GM19452 (cell line): ENCODE results near the gene F10.
"Not testable (repeated sequence)": the region's sequence is repeated elsewhere in the genome, so short reads cannot be mapped to it uniquely, and the experiment has no call there.

ENCODE experiments used
- ATAC-seq: cut with Tn5 transposase; IDR thresholded peaks from one replicate; pipeline ENCODE4 v1.9.1; 2021; ENCODE audit not compliant: unreplicated experiment

The F10 gene

DNA sequence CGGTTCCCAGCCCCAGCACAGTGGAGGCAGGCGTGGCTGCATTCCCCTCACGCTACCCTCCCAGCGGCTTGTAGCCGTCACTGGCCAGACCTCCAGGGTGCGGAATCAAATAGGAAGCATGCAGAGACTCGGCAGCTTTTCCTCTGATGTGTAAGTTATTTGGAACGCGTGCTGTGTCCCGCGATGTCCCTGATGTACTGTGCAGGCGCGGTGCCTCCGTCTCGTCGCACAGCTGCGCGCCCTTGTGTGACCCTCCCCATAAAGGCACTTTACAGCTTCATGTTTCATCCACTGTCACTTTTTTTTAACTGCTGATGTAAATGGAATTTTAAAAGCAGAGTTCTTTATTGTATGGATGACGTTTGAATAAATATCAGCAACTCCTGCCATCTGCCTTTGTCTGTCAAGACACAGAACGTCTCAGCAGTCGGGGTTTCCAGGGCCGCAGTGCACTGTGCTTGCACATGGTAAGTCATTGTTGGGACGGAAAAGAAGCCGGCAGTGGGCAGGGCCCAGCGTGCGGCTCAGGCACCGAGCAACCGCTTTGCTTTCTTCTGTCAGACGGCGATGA, 24.4 kb upstream of the F10 start:
- no peak for ATAC-seq

GRCh38 chr13:113099142-113099541, 23.5 kb upstream of the F10 start:
- ATAC-seq: no peak

GRCh38 chr13:113102302-113102701, 20.3 kb upstream of the F10 start:
- ATAC-seq: not testable (repeated sequence)

- ATAC-seq: no peak
Observed at GRCh38 chr13:113102727-113103126, 19.9 kb upstream of the F10 start.

GRCh38 chr13:113103646-113104045, 19.0 kb upstream of the F10 start:
- no peak for ATAC-seq

- ATAC-seq: no peak
Observed at GRCh38 chr13:113105032-113105920, 17.3 kb upstream of the F10 start, which contains the start of gene F7. F7 (plus strand) TSS chr13:113105791; CDS start chr13:113105842, 51 bp downstream.

GRCh38 chr13:113105921-113106452, 16.6 kb upstream of the F10 start:
- ATAC-seq: no peak

DNA sequence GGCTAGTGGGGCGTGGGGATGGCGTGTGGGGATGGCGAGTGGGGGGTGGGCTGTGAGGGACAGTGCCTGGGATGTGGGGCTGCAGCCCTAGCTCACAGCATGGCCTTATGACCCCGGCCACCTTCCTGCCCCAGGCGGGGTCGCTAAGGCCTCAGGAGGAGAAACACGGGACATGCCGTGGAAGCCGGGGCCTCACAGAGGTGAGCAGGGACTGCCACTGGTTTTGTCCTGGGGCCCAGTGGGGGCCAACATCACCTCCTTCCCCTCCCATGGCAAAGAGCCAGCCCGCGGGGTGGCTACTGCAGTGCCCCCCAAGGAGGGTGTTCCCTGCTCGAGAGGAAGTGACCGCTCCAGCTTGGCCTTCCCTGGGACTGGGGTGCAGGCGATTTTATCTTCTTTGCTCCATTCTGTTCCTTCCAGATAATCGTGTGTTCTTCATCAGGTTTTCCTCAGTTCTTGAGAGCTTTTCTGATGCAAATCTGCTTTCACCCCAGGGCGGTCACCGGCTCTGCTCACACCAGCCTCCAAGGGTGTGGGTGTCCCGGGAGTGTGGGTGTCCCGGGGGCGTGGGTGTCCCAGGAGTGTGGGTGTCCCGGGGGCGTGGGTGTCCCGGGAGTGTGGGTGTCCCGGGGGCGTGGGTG, 15.8 kb upstream of the F10 start:
- no peak for ATAC-seq

DNA sequence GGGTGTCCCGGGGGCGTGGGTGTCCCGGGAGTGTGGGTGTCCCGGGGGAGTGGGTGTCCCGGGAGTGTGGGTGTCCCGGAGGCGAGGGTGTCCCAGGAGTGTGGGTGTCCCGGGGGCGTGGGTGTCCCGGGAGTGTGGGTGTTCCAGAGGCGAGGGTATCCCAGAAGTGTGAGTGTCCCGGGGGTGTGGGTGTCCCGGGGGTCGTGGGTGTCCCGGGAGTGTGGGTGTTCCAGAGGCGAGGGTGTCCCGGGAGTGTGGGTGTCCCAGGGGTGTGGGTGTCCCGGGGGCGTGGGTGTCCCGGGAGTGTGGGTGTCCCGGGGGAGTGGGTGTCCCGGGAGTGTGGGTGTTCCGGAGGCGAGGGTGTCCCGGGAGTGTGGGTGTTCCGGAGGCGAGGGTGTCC, 14.1 kb upstream of the F10 start:
- ATAC-seq: not testable (repeated sequence)

- ATAC-seq: no peak
Observed at GRCh38 chr13:113109151-113110047, 13.2 kb upstream of the F10 start.

DNA sequence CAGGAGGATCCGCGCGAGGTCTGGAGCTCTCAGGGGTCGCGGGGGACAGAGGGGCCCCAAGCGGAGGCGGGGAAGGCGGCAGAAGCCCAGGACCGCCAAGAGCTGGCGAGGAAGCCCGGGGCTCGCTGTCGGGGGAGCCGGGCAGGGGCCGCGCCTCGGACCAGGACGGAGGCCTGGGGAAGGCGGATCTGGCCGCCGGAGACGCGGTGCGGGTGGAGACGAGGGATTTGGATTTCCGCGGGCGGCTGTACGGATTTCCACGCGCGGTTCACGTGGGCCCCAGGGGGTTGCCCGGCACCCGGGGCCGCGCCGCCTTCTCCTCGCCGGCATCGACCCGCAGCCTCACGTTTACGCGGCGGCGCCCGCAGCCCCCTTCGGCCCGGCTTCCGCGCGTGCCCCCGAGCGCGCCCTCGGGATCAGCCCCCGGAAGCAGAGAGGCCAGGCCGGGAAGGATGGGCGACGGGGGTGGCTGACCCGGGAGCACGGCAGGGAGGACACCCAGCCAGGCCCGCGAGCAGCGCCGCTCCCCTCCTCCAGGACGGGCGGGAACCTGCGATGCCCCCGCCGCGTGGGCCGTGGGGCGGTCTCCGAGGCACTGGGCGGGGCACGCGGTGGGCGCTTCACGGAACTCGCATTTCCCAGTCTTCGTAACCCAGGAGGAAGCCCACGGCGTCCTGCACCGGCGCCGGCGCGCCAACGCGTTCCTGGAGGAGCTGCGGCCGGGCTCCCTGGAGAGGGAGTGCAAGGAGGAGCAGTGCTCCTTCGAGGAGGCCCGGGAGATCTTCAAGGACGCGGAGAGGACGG, 12.3 kb upstream of the F10 start:
- ATAC-seq: no peak

DNA sequence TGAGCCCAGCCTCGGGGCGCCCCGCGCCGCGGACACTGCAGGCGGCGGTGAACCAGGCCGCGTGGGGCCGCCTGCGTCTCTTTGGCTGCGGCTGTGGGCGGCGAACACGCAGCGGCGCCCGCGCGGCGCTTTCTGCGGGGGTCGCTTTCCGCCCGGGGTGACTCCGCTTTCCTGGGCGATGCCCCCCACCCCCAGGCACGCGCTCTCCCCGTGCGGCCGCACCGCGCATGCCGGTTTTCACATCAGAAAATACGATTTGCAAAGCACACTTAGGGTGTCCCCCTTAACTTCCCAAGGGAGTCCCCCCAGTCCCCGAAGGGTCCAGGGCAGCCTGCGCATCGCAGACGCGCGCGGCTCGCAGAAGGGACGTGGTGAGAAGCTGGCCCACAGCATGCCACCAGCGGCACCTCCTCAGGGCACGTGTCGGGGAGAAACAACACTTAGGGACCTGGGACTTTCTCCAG, 11.7 kb upstream of the F10 start:
- no peak for ATAC-seq

GRCh38 chr13:113111821-113112220, 10.8 kb upstream of the F10 start:
- ATAC-seq: not testable (repeated sequence)

GRCh38 chr13:113112475-113112874, 10.1 kb upstream of the F10 start:
- not testable (repeated sequence) for ATAC-seq

DNA sequence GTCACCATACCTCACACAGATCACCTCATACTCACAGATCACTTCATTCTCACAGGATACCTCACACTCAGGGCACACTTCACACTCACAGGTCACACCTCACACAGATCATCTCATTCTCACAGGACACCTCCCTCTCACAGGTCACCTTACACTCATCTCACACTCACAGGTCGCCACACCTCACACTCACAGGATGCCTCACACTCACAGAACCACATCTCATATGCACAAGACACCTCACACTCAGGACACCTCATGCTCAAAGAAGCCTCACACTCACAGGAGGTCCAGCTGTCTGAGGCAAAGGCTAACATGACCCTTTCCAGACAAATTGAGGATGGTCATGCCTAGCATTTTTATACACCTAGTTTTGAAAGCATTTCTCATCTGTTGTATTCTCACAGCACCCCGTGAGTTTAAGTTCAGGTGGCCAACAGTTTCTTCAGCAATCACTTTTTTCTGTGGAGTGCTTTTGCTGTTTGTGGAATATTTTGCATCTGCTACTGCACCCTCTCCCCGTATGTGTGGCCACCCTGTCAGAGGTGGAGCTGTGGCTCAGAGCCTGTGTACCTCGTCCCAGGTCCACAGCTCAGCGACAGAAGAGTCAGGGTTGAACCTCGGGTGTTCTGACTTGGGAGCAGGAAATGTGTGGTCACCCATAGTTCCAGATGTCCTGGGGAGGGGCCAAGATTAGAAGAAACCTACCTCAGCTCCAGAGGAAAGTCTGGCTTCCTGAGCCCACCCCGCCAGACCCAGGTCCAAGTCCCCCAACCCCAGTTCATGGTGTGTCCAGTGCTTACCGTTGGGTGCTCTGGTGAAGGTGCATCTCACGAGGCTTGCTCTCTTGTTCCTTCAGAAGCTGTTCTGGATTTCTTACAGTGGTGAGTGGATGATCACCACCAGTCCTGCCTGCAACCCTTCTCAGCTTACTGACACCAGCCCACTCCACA, 9.4 kb upstream of the F10 start:
- no peak for ATAC-seq

DNA sequence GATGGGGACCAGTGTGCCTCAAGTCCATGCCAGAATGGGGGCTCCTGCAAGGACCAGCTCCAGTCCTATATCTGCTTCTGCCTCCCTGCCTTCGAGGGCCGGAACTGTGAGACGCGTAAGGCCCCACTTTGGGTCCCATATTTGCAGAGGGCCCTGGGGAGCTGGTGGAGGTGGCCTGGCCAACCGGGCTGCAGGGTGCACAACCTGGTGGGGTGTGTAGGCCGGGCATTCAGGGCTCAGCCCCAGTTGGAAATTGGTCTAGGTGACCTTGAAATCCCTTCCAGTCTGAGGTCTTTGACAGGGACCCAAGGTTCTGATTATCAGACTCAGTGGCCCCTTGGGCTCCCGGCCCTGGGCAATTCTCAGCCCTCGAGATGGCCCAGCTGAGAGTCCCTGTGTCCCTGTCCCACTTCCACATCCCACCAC, 8.7 kb upstream of the F10 start:
- no peak for ATAC-seq

DNA sequence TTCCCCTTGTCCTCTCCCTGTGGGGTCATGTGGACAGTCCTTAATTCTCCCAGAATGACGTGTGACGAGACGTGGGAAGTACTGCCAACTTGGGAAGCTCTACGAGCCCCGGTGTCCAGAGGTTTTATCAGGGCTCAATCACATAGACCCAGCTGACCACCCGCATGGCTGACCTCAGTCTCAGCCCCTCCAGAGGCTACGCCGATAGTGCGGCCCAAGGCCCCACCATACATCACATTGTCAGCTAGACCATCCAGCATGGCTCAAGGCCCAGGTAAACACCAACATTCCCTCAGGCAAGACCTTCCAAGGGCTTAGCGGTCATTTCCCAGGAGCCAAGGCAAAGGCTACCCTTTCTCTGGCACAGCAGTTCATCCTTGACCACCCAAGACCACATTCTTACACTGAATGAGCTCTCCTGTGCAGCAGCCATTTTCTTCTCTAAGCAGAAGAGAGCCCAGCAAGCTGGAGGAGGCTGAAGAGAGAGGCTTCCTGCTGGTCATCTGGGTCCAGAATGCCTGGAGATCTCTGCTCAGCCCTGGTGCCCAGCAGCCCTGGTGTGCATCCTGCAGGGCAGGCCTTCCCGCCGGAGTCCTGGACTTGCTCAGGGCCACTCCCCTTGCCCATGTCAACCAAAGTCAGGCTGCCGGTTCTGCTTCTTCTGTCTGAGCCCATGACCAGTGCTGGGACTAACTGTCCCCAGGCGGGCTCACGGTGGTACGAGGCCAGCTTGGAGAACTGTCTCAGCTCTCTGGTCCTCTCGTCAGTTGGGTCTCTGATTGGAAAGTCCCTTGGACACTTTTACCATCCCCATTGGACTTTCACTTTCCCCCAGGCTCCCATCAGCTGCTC, 7.9 kb upstream of the F10 start:
- ATAC-seq: no peak
